GM10248 (cell line): ENCODE data around the gene MPST.

ENCODE experiments used
- CTCF ChIA-PET: fragments of 300-600 bp; sonication (Branson Sonifier 250); formaldehyde crosslinking; extraction: SDS; loops from one replicate; lab custom pipeline; 2021; ENCODE audit warnings: antibody characterized with exemption; lab: Yijun Ruan, JAX
- POLR2A ChIA-PET: fragments of 350-650 bp; sonication (Branson Sonifier 250); formaldehyde crosslinking; extraction: SDS; loops from one replicate; lab custom pipeline; 2020; ENCODE audit warnings: antibody characterized with exemption; lab: Yijun Ruan, JAX
- DNase-seq: peaks from one replicate; pipeline ENCODE4 v3.0.0; 2012; ENCODE audit errors: extremely low spot score
- TF ChIP-seq, protein P1 (sequence below): IDR thresholded peaks from 2 replicates; pipeline ENCODE4 v1.5.1; 2012; ENCODE audit warnings: mild to moderate bottlenecking, low read depth; ENCODE audit errors: extremely low read depth, missing control alignments, control extremely low read depth

MPST gene

DNA sequence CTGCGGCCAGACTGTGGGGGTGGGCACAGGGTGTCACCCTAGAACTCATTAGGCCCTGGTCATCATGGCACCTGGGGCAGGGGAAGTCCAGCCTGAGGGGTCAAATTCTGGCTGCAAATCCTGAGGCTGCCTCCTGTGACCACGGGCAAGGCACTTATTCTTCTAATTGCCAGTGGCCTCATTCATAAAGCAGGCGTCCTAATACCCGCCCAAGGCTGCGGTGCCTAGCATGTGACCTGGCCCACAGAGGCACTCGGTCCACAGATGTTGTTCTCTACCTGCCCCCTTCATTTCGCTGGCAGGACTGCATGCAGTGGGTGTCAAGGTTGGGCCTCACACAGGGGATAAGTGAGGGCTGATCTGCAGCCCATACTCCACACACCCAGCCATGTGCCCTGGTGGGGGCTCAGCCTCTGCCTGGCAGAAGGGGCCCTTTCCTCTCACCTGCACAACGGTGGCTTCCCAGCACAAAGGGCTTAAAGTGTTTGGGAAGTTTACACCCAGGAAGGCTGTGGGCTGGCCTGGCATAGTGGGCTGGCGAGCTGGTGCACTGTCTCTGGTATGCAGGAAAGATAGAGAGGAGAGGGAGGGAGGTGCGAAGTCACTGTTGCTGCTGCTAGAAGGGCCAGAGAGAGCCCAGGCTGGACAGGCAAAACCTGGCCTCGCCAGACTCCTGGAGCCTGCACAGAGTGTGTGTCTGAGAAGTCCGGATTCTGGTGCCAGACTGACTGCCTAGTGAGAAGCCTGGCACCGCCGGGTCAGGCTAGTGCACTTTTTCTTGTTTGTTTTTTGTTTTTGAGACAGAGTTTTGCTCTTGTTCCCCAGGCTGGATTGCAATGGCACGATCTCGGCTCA lies 3.2 kb downstream of the MPST start:
- TF ChIP-seq, protein P1, sequence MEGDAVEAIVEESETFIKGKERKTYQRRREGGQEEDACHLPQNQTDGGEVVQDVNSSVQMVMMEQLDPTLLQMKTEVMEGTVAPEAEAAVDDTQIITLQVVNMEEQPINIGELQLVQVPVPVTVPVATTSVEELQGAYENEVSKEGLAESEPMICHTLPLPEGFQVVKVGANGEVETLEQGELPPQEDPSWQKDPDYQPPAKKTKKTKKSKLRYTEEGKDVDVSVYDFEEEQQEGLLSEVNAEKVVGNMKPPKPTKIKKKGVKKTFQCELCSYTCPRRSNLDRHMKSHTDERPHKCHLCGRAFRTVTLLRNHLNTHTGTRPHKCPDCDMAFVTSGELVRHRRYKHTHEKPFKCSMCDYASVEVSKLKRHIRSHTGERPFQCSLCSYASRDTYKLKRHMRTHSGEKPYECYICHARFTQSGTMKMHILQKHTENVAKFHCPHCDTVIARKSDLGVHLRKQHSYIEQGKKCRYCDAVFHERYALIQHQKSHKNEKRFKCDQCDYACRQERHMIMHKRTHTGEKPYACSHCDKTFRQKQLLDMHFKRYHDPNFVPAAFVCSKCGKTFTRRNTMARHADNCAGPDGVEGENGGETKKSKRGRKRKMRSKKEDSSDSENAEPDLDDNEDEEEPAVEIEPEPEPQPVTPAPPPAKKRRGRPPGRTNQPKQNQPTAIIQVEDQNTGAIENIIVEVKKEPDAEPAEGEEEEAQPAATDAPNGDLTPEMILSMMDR, result no peak
- ChIA-PET POLR2A (no interaction called here), CTCF (interaction anchor here (0.6 to 4.4 kb wide), 17 partner anchors 8 to 247 kb away, joined by 3 to 40 read pairs (median 4); partner anchors contain the start of gene IFT27)
- no peak for DNase-seq

DNA sequence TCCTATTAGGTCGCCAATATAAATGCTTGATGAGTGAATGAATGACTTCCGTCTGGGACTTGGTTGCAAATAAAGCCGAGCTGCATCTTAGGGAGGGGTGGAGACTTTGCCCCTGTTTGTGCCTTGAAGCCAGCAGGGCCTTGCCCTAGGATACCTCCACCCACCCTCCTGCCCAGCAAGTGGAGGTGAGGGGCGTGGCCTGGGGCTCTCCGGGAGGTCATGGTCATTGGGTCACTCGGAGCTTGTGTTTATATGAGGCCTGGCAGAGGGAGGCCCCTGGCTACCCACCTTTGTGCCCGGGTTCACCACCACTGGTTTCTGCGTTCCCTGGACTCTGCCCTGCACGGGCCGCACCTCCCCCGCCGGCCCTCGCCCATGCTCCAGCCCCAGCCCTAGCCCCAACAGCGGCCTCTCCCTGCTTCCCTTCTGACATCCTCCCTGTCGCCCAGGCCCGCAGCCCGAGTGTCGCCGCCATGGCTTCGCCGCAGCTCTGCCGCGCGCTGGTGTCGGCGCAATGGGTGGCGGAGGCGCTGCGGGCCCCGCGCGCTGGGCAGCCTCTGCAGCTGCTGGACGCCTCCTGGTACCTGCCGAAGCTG lies 4.3 kb downstream of the MPST start:
- ChIA-PET CTCF (interaction anchor here (1.0 to 4.4 kb wide), 4 partner anchors 14 to 21 kb away, joined by 3 to 40 read pairs (median 3); no protein-coding TSS in a partner anchor), POLR2A (no interaction called here)
- no peak for DNase-seq
- TF ChIP-seq, protein P1, result no peak

DNA sequence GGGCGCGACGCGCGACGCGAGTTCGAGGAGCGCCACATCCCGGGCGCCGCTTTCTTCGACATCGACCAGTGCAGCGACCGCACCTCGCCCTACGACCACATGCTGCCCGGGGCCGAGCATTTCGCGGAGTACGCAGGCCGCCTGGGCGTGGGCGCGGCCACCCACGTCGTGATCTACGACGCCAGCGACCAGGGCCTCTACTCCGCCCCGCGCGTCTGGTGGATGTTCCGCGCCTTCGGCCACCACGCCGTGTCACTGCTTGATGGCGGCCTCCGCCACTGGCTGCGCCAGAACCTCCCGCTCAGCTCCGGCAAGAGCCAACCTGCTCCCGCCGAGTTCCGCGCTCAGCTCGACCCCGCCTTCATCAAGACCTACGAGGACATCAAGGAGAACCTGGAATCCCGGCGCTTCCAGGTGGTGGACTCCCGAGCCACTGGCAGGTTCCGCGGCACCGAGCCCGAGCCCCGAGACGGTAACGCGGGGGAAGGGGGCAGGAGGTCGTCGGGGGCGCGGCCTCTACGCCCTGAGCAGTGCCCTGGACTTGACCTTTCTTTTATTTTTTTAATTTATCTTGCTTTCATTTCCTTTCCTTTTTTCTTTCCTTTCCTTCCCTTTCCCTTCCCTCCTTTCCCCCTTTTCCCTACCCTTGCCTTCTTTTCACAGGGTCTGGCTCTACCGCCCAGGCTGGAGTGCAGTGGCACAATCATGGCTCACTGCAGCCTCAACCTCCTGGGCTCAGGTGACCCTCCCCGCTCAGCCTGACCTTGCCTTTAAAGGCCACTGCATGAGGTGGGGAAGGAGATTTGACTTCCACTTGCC lies 5.0 kb downstream of the MPST start:
- CTCF ChIA-PET, result interaction anchor here (0.9 to 4.4 kb wide), 4 partner anchors 20 to 47 kb away, joined by 3 to 40 read pairs (median 4); no protein-coding TSS in a partner anchor
- POLR2A ChIA-PET, result no interaction called here
- no peak for DNase-seq
- TF ChIP-seq, protein P1, result no peak

DNA sequence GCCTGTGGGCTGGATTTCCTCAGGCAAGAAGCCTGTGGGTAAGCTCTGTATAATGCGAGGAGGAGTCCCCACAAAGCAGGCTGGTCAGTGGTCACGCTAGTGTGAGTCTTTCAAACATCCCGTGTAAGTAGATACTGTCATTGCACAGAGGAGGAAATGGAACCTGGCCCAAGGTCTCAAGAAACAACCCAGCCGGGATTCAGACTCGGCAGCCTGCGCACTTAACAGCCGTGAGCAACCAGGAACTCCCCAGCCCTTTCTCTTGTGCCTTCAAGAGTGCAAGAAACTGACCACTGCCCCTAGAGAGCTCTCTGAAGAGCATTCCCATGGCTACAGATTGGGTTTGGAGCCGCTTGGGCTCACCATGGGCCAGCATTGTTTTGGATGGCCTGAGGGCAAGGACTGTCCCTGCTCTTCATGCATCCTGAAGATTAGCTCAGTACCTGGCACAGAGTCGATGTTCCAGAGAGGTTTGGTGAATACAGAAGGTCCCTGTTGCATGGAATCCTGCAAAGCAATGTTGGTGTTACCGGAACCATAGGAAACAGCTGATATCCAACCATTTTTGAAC lies 6.0 kb downstream of the MPST start:
- TF ChIP-seq, protein P1, result no peak
- DNase-seq, result no peak
- ChIA-PET POLR2A (no interaction called here), CTCF (interaction anchor here (0.9 to 2.1 kb wide), 5 partner anchors 9 to 170 kb away, joined by 3 to 11 read pairs (median 5); no protein-coding TSS in a partner anchor)

DNA sequence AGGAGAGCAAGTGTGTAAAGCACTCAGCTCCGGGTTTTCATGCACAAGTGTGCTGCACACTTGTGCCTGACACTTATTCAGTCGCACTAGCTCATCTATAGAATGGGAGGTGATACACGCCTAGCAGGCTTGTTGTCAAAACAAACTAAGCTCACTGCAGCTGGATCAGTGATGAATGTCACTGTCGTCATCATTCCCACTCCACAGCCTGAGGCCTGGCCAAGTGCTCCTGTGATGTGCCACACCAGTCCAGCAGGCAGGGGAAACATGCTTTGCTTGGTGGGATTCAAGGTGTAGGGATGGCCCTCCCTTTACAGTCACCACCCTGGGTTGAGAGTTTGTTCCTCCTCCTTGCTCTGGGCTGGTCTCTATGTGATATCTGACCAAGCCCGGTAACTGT lies 6.8 kb downstream of the MPST start:
- ChIA-PET CTCF (interaction anchor here (1.2 to 2.1 kb wide), 4 partner anchors 9 to 170 kb away, joined by 4 to 11 read pairs (median 6); no protein-coding TSS in a partner anchor), POLR2A (no interaction called here)
- TF ChIP-seq, protein P1, result no peak
- no peak for DNase-seq

DNA sequence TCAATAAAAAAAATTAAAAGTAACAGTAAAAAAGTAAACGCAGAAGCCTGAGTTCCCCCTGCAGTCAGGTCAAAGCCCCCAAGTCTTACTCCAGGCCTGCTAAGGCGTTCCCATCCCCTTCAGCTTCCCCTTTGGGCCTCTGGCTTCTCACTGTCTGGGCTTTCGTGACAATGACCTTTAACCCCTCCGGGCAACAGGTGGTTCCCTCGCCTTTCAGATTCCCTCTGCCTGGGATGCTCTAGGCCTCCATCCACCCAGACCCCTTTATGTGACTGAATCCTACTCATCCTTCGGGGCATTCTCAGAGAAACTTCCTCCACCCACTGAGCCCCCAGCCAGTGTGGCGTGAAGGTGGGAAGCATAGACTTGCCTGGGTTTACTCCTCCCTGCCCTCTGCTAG lies 8.0 kb downstream of the MPST start:
- TF ChIP-seq, protein P1, result no peak
- ChIA-PET POLR2A (no interaction called here), CTCF (interaction anchor here (1.1 to 1.3 kb wide), 3 partner anchors 20 to 172 kb away, joined by 3 to 4 read pairs (median 3); no protein-coding TSS in a partner anchor)
- DNase-seq, result no peak
